ENCODE measurements around the gene TRMT10C. TPM values are rescaled to one million over a fixed set of nuclear protein-coding genes. Genes with fewer than 3 reads are reported as not detected.
"Not testable (repeated sequence)": the region's sequence is repeated elsewhere in the genome, so short reads cannot be mapped to it uniquely, and the experiment has no call there.

The TRMT10C gene
- polyA plus RNA-seq, 1 of the 3 experiments (the other 2 are of a cell fraction), result 13.7 TPM

GRCh38 chr3:101549473-101549872 lies 12.2 kb upstream of the TRMT10C start:
- no peak overlapping the region for H3K9ac ChIP-seq
- H3K9me2 ChIP-seq, result no peaks in the 10 kb centered on the region
- no peaks in the 10 kb centered on the region for H3K27me3 ChIP-seq (ENCODE audit: insufficient read depth)
- TF ChIP-seq CTCF (IDR thresholded peaks at IDR 0.05) (no peak), RAD21 (IDR thresholded peaks at IDR 0.05; ENCODE audit: low read length) (no peak), IRF3 (IDR thresholded peaks at IDR 0.05; ENCODE audit: low read depth, low read length) (no peak), GABPA (IDR thresholded peaks at IDR 0.05; ENCODE audit: low read depth) (no peak), TAF1 (IDR thresholded peaks at IDR 0.05; ENCODE audit: borderline replicate concordance, low read depth, low read length) (no peak), ELF1 (IDR thresholded peaks at IDR 0.05) (no peak), PBX3 (IDR thresholded peaks at IDR 0.05) (no peak)
- no peak for DNase-seq
- ChIA-PET POLR2A (no interaction called here), CTCF (no interaction called here)
- H3K4me1 ChIP-seq (ENCODE audit: control insufficient read depth in 1 of 2, insufficient read depth in 2 of 2, low read depth in 1 of 2, low read length in 1 of 2), result no peaks in the 10 kb centered on the region
- H3K4me2 ChIP-seq, result no peak overlapping the region
- no peaks in the 10 kb centered on the region for H3K9me3 ChIP-seq
- no peaks in the 10 kb centered on the region for H3K79me2 ChIP-seq (ENCODE audit: insufficient read depth)
- 71% methylated on average over 1 of the region's 1 CpG for WGBS (ENCODE audit: low lambda C conversion rate)
- no peaks in the 10 kb centered on the region for H3K36me3 ChIP-seq (replicated peaks in 1 of 2; ENCODE audit: control insufficient read depth in 1 of 2, insufficient read depth in 2 of 2, low read length in 1 of 2)
- H3K4me3 ChIP-seq (ENCODE audit: low read depth in 2 of 2, low read length in 1 of 2), result no peak overlapping the region
- no peaks in the 10 kb centered on the region for H4K20me1 ChIP-seq (ENCODE audit: insufficient read depth)
- H3K27ac ChIP-seq (ENCODE audit: low read depth in 2 of 2, low read length in 1 of 2), result no peak overlapping the region
- no peaks in the 10 kb centered on the region for H3F3A ChIP-seq (replicated peaks; ENCODE audit: insufficient read depth)
- H2AFZ ChIP-seq (ENCODE audit: low read depth), result no peak overlapping the region

GRCh38 chr3:101551359-101552081 lies 10.1 kb upstream of the TRMT10C start:
- H3K27me3 ChIP-seq (ENCODE audit: insufficient read depth); H3K4me3 ChIP-seq (ENCODE audit: low read depth in 2 of 2, low read length in 1 of 2); CTCF ChIA-PET; DNase-seq; H3K9me3 ChIP-seq; H3K27ac ChIP-seq (ENCODE audit: low read depth in 2 of 2, low read length in 1 of 2); H3K36me3 ChIP-seq (replicated peaks in 1 of 2; ENCODE audit: control insufficient read depth in 1 of 2, insufficient read depth in 2 of 2, low read length in 1 of 2); H3K9ac ChIP-seq; POLR2A ChIA-PET; H3K9me2 ChIP-seq; H4K20me1 ChIP-seq (ENCODE audit: insufficient read depth); H3K4me2 ChIP-seq; H3K79me2 ChIP-seq (ENCODE audit: insufficient read depth); H3K4me1 ChIP-seq (ENCODE audit: control insufficient read depth in 1 of 2, insufficient read depth in 2 of 2, low read depth in 1 of 2, low read length in 1 of 2); H2AFZ ChIP-seq (ENCODE audit: low read depth); H3F3A ChIP-seq (replicated peaks; ENCODE audit: insufficient read depth): not testable (repeated sequence)
- WGBS (ENCODE audit: low lambda C conversion rate), result 83% methylated on average over 13 of the region's 50 CpGs

GRCh38 chr3:101553381-101553780 lies 8.3 kb upstream of the TRMT10C start:
- H3K4me2 ChIP-seq; H3K4me1 ChIP-seq (ENCODE audit: control insufficient read depth in 1 of 2, insufficient read depth in 2 of 2, low read depth in 1 of 2, low read length in 1 of 2); H3K9me2 ChIP-seq; H4K20me1 ChIP-seq (ENCODE audit: insufficient read depth); H3K79me2 ChIP-seq (ENCODE audit: insufficient read depth); H2AFZ ChIP-seq (ENCODE audit: low read depth); H3K27ac ChIP-seq (ENCODE audit: low read depth in 2 of 2, low read length in 1 of 2); CTCF ChIA-PET; H3F3A ChIP-seq (replicated peaks; ENCODE audit: insufficient read depth); H3K4me3 ChIP-seq (ENCODE audit: low read depth in 2 of 2, low read length in 1 of 2); H3K27me3 ChIP-seq (ENCODE audit: insufficient read depth); H3K9ac ChIP-seq; DNase-seq; H3K9me3 ChIP-seq; H3K36me3 ChIP-seq (replicated peaks in 1 of 2; ENCODE audit: control insufficient read depth in 1 of 2, insufficient read depth in 2 of 2, low read length in 1 of 2): not testable (repeated sequence)
- POLR2A ChIA-PET, result interaction anchor here (0.7 kb wide), 1 partner anchor 27 kb away, joined by 3 read pairs; no protein-coding TSS in a partner anchor
- 64% methylated on average over 5 of the region's 5 CpGs for WGBS (ENCODE audit: low lambda C conversion rate)
